Measurements from ENCODE around the gene C2CD4C. TPM values are rescaled to one million over a fixed set of nuclear protein-coding genes. Genes with fewer than 3 reads are reported as not detected.

The C2CD4C gene
- total and polyA plus RNA-seq, 10 of the 15 experiments (the other 5 are each of a cell fraction or from before 2014, with no cell fraction given) = not detected

- no peak for TF ChIP-seq E4F1 (IDR thresholded peaks at IDR 0.05; ENCODE audit: borderline replicate concordance, partially characterized antibody)
- peak; percentile 6 to 31 (median 20); a peak in 1 of 6 replicates for TF ChIP-seq CTCF (IDR thresholded peaks at IDR 0.05 in 2 of 3, conservative IDR thresholded peaks at IDR 0.05 in 1 of 3; ENCODE audit: control insufficient read depth in 2 of 3, extremely low read depth in 1 of 3, insufficient read depth in 1 of 3, low read depth in 3 of 3, low read length in 3 of 3)
- no peak for TF ChIP-seq FOXK2 (IDR thresholded peaks at IDR 0.05)
- no peak for TF ChIP-seq SMC3 (IDR thresholded peaks at IDR 0.05; ENCODE audit: borderline replicate concordance, low read length)
- TF ChIP-seq E2F4 (IDR thresholded peaks at IDR 0.05; ENCODE audit: low read depth, low read length) = no peak
Observed at GRCh38 chr19:383922-384798, 24.8 kb downstream of the C2CD4C start (continued).
